GM21717 (cell line): ENCODE data around the gene RPS6KA2.

ENCODE experiments used
- ATAC-seq: cut with Tn5 transposase; IDR thresholded peaks from one replicate; pipeline ENCODE4 v1.9.1; 2021; ENCODE audit warnings: mild to moderate bottlenecking, moderate library complexity; ENCODE audit not compliant: unreplicated experiment

The RPS6KA2 gene

DNA sequence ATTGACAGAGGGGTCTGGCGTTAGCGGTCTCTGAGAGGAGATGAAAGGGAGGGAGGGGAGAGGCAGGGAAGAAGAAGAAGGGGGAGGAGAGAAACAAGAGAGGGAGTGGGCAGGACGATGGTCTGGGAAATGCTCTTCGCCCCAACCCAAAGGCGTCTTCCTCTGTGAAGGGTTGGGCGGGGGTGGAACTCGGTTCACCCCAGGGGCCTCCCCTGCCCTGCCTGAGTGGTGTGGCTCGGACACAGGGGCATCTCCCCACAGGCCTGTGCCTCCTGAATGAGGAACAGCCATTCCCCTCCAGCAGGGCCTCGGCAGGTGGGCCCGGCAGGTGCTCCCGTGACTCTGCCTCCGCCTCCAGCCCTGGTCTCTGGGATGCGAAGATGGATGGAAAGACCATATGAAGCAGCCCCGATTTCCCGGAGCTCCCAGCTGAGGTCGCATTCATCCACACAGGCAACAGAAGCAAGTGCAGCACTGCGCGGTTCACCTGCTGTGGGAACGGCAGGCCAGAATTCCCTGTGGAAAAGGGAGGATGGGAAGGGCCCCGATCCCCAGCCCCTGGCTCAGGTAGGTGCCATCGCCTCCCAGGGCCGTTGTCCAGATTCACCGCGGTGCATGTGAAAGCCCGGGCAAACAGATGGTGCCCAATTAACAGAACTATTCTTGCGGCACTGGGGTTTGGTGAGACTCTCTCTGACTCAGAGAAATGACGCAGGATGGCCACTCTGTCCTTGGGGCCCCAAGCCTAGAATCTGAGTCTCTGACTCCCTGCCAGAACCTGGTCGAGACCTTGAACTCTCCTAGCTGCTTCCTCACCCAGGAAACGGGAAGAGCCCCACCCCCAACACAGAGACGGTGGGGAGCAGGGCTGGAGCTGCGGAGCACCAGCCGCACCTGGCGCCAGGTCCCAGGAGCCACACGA, 29.4 kb upstream of the RPS6KA2 start:
- ATAC-seq = no peak

DNA sequence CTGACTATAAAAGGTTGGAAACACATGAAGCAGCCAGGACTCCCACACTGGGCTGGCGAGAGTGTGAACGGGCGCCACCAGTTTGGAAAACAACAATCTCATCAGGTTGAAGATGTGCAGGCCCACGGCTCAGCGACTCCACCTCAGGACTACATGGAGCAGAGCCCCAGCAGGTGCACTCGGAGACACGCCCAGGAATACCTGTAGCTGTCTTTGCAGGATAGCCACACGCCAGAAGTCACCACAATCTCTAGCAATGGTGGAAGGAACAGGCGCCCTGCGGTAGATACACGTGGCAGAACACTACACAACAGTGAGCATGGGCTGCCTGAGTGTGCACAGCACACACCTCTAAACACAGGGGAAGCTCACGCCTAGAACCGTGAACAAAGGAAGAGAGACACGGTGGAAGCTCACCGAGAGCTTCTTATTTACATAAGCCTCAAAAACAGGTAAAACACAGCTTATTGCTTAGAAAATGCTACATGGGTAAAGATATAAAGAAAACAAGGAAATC, 28.7 kb upstream of the RPS6KA2 start:
- ATAC-seq = no peak

DNA sequence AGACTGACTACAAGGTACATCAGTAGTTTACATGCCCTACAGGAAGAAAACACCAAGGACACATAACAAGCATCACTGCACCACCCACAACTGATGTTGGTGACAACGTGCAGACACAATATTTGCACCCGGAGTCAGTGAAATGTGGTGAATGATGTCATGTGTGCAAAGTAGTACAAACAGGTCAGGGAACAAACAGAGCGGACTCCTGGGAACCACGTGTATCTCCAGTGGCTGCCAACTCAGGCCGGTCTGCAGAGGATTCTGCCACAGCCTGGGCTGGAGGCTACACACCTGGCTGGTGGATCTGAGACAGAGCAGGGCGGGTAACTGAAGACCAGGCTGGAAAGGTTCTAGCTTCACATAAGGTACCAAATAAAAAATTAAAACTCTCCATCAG, 28.2 kb upstream of the RPS6KA2 start:
- ATAC-seq = no peak

DNA sequence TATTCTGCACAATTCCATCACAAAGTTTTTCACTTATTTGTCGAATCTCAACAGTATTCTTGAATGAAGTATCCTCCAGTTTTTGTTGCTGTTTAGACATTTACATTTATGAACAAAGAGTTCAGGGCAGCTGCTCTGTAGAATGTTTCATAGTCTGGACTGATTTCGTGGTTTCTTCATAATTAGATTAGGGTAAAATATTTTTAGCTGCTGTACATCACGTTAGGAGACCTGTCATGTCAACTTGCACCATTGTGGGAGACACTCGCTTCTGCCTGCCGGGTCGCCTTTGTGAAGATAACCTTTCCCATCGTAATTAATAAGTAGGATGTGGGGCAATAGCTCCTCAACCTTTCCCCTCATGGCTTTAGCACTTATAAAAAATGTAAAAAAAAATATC, 27.5 kb upstream of the RPS6KA2 start:
- ATAC-seq = no peak

DNA sequence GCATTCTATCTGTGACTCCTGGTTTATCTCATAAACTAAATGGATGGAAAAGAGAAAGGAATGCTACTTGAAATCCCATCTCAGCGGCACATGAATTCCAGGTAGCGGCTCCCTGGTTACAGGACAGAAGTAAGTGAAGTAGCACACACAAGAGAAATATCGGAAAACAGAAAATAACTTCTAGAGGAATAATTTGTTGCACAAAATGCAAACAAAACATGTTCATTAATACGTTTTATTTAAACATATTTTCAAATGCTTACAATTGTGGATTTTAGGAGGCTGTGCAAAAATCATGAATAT, 26.5 kb upstream of the RPS6KA2 start:
- no peak for ATAC-seq

DNA sequence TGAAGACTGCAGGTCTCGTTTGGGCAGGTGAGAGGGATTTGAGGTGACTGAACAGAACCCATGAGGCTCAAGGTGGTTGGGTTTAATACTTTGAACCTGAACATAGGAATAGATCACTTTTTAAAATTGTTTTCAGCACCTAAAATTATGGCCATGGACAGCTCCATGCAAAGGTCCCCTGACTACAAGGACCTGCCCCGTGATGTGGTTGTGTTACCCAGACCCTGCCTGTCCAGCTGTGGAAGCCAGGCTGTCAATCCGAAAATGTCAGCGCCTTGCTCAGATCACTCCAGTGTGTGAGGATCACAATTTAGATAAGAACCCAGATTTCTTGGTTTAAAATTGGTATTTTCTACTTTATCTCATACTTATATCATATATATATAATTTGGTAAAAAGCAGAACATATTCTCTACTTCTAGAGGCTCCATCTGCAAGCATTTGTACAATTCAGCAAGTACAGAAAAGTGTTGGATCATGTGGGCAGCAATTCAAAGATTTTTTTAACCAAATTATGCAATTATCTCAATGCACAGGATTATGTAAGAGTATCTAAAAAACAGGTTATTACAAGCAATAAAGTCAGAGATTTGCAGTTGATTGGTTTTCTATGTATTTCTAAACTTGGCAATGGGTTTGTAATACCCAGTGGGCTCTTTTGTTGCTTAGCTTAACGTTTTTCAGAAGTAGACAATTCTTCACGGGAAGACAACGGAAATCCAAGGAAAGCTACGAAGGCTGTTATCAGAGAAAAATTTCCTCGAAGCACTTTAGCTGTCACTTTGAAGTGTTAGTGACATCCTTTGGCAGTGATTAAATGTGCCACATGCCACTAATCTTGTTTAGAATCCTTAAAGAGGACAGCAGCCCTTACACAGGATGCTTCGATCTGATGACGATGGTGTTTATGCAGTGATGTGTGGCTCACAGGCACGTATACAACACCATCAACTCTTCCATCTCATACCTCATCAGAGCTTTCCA, 24.1 kb upstream of the RPS6KA2 start:
- no peak for ATAC-seq

DNA sequence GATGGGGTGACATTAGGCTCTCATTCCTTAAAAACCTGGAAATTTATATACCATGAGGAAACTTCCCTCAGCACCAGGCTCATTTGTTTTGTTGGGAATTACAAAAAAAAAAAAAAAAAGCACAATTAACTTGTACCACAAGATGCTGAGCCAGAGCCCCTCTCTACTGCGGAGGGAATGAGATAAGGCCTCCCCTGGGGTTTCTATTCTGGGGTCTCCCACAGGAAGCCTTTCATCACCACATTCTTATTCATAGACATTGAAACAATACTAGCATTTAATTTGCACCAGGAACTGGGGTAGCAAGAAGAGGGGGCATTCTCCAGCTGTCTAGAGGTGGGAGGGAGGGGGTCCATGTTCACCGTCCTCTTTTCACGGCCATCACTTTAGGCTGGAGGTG, 23.0 kb upstream of the RPS6KA2 start:
- no peak for ATAC-seq

DNA sequence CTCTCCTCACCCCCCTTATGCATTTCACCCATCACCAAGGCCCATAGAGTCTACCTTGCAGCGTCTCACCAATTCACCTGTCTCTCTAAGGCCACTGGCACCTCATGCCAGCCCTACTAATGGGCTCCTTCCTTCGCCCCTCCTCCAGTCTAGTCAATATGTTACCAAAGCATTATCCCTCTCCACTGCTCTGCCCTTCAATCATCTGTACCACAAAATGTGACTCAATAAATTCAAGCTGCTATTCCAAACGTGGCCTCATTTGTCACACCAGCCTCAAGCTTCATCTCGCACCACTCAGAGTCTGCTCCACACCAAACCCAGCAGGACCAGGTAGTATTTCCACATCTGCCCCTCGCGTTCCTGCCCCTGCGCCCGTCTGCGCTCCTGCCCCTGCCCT, 21.8 kb upstream of the RPS6KA2 start:
- ATAC-seq = no peak

DNA sequence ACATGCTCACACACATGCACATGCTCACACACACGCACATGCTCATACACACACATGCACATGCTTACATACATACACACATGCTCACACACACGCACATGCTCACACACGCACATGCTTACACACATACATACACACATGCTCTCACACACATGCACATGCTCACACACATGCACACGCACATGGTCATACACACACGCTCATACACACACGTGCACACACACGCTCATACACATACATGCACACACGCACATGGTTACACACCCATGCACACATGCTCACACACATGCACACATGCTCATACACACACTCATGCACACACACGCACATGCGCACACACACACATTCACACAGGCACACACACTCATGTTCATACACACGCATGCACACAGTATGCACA, 20.8 kb upstream of the RPS6KA2 start:
- no peak for ATAC-seq

- ATAC-seq = no peak
Measured at GRCh38 chr6:166646716-166647115, 19.7 kb upstream of the RPS6KA2 start.

- no peak for ATAC-seq
Measured at GRCh38 chr6:166645896-166646295, 18.8 kb upstream of the RPS6KA2 start.

GRCh38 chr6:166644681-166645080, 17.6 kb upstream of the RPS6KA2 start:
- ATAC-seq = no peak

DNA sequence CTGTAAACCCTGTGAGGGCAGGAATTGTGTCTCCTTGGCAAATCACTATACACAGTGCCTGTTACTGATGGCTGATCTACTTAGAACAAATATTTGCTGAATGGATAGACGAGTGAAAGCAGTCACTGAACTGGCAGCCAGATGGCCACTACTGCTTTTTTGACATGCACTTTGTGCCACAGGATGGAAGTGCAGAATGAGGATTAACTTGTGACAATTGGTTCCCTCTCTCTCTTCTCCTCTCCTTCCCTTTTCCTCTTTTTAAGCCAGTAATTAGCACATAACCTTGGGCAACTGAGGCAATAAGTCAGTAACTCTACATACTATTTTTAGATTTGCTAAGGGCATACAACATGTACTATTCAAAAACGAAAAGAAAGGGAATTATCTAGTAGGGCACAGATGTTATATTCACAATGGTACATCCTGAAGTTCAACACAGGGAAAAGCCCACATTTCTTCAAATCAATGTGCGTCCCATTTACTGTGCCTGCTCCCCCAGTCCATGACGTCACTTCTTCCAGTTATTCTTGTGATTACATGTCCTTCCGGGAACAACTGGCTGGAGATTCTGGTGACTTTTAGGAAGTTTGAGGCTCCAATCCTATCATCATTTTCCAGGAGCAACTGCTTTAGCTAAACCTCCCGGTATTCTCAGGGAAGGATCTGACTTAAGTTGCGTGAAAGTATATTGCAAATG, 17.0 kb upstream of the RPS6KA2 start:
- ATAC-seq = no peak

DNA sequence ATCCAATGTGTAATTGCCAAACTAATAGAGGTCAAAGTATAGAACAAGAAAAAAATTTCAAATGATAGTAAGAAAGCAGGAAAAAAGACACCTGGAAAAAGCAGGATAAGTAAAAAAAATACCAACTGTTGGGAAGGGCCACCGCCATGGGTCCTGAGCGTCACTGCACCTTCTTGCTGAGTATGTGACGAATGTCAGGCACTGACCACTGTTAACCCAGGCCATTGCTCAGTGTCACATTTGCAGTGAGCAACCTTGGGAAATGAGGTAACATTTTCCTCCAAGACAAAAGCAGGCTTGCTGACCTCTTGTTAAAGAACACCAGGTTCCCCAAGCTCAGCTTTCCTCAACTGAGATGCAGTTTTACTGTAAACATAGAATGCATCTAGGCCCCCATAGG, 15.6 kb upstream of the RPS6KA2 start:
- no peak for ATAC-seq

DNA sequence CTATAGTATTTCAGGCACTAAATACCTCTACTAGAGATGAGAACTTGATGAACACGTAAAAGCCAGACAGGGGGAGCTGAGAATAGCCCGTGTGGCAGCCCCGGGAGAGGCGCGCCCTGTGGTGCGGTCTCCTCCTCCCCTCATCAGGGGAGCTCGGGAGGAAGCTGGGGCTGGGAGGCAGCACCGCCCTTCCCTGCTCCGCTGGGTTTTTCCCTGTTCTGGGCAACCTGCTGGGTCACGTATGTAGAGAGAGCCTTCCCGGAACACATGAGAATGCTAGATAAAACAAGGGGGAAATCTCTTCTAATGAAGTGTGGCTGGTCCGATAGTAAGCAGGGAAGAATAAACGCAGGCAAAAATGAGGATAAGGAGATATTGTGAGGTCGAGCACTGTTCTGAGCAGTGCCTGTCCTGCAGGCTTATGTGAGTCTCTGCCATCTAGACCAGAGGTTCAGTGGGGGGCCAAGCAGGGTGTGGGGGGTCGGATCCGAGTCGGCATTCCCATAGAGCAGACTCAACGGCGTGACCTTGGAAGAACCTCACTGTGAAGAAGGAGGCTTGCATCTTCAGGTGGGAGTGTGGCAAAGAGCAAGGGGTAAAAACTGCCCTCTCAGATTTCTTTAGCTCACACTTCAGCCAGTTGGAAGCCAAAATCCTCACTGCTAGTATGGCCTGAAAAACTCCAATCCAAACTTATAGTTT, 13.4 kb upstream of the RPS6KA2 start:
- ATAC-seq = no peak

GRCh38 chr6:166639921-166640320, 12.9 kb upstream of the RPS6KA2 start:
- ATAC-seq = no peak

DNA sequence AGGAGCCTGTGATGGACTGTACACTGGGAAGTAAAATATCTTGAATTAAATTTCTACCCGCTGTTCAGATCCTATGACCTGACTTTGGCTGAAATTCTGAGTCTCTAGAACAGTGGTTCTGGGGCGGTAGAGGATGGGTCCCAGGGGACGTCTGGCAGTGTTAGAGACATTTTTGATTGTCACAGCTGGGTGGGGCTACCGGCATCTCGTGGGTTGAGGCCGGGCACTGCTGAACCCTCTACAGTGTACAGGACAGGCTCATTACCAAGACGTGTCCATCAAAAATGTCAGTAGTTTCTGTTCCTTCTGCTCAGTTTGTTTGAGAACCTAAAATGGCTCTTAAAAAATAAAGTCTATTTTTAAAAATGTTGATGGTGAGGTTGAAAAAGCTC, 11.5 kb upstream of the RPS6KA2 start:
- ATAC-seq = no peak

DNA sequence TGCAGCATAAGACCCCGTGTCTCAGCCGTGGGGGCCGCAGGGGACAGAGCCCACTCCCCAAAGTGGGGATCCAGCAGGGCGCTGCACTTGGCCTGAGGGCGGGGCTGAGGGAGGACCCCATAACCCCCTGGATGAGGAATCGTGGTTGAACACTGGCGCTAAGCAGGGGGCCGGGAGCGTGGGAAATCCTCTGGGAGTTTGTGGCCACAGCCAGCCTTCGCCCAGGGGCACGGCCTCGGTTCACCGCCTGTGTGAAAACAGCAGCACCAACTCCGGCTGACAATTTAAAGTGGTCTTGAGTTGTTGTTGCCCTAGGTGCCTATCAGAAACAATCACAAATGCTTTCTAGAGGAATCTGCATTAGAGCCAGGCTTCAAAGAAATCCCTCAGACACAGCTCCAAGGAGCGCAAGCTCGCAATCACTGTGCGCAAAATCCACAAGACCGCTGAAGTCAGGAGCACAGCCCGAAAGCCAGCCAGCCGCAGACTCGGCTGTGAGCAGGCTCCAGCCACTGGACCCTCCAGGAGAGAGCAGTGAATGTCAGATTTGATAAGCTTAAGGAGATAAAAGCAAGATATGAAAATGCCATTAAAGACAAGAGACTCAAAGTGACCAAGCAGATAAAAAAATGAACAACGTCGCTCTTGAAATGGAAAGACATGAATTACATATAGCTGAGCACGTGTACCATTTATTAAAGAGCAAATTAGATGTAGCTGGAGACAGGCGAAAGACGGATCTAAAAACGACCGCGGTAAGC, 10.9 kb upstream of the RPS6KA2 start:
- no peak for ATAC-seq

DNA sequence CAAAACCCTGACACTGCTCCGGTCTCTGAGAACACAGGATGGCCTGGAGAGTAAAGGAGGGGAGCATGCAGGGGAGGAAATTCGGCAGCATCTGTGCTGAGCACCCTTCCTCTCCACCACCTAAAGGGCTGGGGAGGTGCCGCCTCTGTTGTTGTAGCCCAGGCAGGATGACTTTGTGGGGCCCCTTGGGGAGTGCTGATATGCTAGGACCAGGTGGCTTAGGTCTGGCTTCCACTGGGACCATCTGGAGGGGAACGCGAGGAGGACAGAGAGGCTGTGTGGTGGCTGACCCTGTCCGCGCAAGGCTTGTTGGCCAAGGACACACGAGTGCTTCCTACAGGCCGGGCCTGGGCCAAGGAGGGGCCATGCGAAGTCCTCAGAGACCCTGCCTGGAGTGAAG, 9.9 kb upstream of the RPS6KA2 start:
- no peak for ATAC-seq
